Esophagus (tissue), 2 donors: Measurements from ENCODE around the gene BRICD5. TPM values are rescaled to one million over a fixed set of nuclear protein-coding genes. Genes with fewer than 3 reads are reported as not detected.
"Not testable (repeated sequence)": the region's sequence is repeated elsewhere in the genome, so short reads cannot be mapped to it uniquely, and the experiment has no call there.

ENCODE experiments used
- H3K27ac ChIP-seq, 2 donors: one replicate each; pipeline ENCODE4 v1.5.1; 2013; ENCODE audit warnings: low read depth in 2 of 2, mild to moderate bottlenecking in 2 of 2, inconsistent platforms in 1 of 2, low read length in 1 of 2, moderate library complexity in 1 of 2
- H3K27me3 ChIP-seq, 2 donors: one replicate each; pipeline ENCODE4 v1.6.1; 2013; ENCODE audit warnings: low read length in 2 of 2, control low read depth in 1 of 2, mild to moderate bottlenecking in 1 of 2; ENCODE audit not compliant: insufficient read depth in 2 of 2, control insufficient read depth in 1 of 2
- H3K36me3 ChIP-seq, 2 donors: one replicate each; pipeline ENCODE4 v1.6.1; 2013; ENCODE audit warnings: low read length in 1 of 2; ENCODE audit not compliant: control insufficient read depth in 2 of 2, insufficient read depth in 2 of 2
- H3K4me1 ChIP-seq, 2 donors: one replicate each; pipeline ENCODE4 v1.6.1; 2013; ENCODE audit warnings: low read length in 1 of 2; ENCODE audit not compliant: control insufficient read depth in 2 of 2, insufficient read depth in 2 of 2
- H3K4me3 ChIP-seq, 2 donors: one replicate each; pipeline ENCODE4 v1.5.1; 2013; ENCODE audit warnings: low read length in 2 of 2, mild to moderate bottlenecking in 2 of 2, low read depth in 1 of 2, moderate library complexity in 1 of 2
- H3K9me3 ChIP-seq, 2 donors: one replicate each; pipeline ENCODE4 v1.6.1; 2013; ENCODE audit warnings: mild to moderate bottlenecking in 2 of 2, low read depth in 1 of 2, low read length in 1 of 2, moderate library complexity in 1 of 2; ENCODE audit not compliant: control insufficient read depth in 2 of 2, insufficient read depth in 1 of 2
- WGBS, 2 donors: extraction: QIAGEN DNeasy Blood & Tissue Kit; methylation state at CpG; one replicate each; pipeline ENCODE4 v1.1.7; 2013; 5-methylcytosine and 5-hydroxymethylcytosine counted together
- polyA plus RNA-seq, 2 donors: library from polyadenylated mRNA; stranded (reverse); fragments of 200-250 nt; gene quantifications; one replicate each; pipeline ENCODE4 v1.2.3, GENCODE V29; 2013
- donor health status: healthy with polysubstance abuse.
- donor health status: Bipolar disorder and iron deficiency.

BRICD5 gene
- 1 to 10 TPM; 3.6 to 4.6 TPM for polyA plus RNA-seq

DNA sequence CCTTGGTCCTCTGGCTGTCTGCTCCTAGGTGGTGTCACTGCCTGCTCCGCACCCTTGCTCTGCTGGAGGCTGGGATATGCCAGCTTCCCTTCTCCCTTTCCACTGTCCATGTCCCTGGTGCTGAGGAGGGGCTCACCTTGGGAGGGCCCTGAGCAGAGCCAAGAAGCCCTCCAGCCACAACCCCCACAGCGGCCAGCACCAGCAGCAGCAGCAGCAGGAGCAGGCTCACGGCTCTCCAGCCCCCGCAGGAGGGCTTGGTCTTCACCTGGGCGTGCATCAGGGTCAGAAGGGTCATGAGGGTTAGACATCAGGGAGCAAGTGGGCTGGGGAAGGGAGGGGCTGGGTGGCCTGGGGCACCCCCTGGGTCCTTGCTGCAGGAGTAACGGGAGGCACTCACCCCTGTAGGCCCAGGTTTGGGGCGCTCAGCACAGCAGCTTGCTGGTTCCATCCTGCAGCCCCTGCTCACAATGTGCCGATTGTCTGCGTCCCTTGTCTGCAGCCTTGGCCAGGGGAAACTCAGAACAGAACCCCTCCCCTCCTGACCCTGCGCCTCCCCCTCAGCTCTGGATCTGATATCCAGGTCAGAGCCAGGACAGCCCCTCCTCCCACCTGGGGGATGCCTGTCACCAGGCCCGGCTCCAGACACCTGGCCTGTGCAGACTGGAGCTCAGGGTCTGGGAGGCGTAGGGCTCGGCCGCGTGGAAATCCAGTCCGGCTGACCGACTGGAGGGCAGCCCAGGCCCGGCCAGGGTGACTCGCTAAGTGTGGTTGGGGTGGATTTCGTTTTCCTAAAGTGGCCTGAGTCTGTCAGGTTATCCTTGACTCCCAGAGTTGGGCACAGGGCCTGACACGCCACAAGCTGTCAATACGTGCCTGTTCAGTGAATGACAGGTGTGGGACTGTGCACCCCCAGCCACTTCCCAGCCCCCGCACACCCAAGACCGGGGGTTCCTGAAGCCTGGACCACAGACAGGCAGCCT lies at the start of gene BRICD5:
Gene BRICD5 (minus strand): TSS at position 478 of the 980 bp plus-strand sequence. CDS start 30 bp downstream, at position 448.
- Histone ChIP-seq H3K36me3 (peaks cover 0 to 27% of the 10 kb centered on the region in 2 donors), H3K27ac (no peak within 1 kb of the TSS), H3K4me1 (peaks cover 7 to 27% of the 10 kb centered on the region in 2 donors)

GRCh38 chr16:2260250-2260649 lies 49.6 kb upstream of the BRICD5 start:
- peaks cover 16 to 40% of the 10 kb centered on the region in 2 donors for H3K36me3 ChIP-seq
- H3K27me3 ChIP-seq: no peaks in the 10 kb centered on the region
- H3K4me3 ChIP-seq: no peak overlapping the region
- no peak overlapping the region for H3K27ac ChIP-seq
- H3K4me1 ChIP-seq: no peaks in the 10 kb centered on the region
- WGBS, 2 donors: 91 to 95% methylated on average over 8 of the region's 8 CpGs
- no peaks in the 10 kb centered on the region for H3K9me3 ChIP-seq

More for the DNA sequence above, at the start of gene BRICD5:
- WGBS, 2 donors: 76 to 78% methylated on average over 22 to 24 of the region's 24 CpGs
- Histone ChIP-seq H3K27me3 (no peaks in the 10 kb centered on the region), H3K4me3 (no peak within 1 kb of the TSS), H3K9me3 (no peaks in the 10 kb centered on the region)

DNA sequence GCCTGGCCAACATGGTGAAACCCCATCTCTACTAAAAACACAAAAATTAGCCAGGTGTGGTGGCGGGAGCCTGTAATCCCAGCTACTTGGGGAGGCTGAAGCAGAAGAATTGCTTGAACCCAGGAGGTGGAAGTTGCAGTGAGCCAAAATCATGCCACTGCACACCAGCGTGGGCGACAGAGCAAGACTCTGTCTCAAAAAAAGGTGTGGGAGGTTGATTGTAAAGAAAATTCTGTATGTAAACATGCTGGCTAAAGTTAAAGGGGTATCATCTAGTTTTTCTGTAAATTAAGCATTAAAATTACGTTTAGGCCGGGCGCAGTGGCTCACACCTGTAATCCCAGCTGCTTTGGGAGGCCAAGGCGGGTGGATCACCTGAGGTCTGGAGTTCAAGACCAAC lies 47.9 kb upstream of the BRICD5 start:
- H3K36me3 ChIP-seq: peaks cover 21 to 42% of the 10 kb centered on the region in 2 donors
- WGBS, 2 donors: 93% methylated on average over 7 of the region's 7 CpGs
- H3K27me3 ChIP-seq: not testable (repeated sequence)

DNA sequence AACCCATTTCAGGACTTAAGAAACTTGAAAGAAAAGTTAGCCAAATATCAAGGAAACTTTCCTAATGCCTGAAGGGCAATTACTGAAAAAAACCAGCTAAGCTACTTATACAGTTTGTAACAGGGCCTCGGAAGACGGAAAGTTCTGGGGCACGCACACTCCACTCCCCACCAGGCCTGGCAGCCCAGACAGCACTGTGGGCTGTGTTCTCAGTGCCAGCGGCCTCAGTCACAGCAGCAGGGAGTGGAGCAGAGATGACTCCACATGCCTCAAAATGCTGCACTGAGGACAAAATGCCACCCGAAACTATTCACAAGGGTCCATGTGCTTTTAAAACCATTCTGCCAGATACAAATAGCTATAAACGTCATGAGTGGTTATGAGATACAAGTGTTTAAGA lies 47.1 kb upstream of the BRICD5 start:
- WGBS, 2 donors: 87 to 90% methylated on average over 6 of the region's 6 CpGs
- no peaks in the 10 kb centered on the region for H3K27me3 ChIP-seq
- H3K36me3 ChIP-seq: peaks cover 21 to 40% of the 10 kb centered on the region in 2 donors
- H3K27ac ChIP-seq: no peak overlapping the region
- no peaks in the 10 kb centered on the region for H3K9me3 ChIP-seq
- no peaks in the 10 kb centered on the region for H3K4me1 ChIP-seq
- no peak overlapping the region for H3K4me3 ChIP-seq

More for the DNA sequence above, 47.9 kb upstream of the BRICD5 start:
- not testable (repeated sequence) for H3K27ac ChIP-seq, H3K9me3 ChIP-seq, H3K4me1 ChIP-seq, H3K4me3 ChIP-seq

DNA sequence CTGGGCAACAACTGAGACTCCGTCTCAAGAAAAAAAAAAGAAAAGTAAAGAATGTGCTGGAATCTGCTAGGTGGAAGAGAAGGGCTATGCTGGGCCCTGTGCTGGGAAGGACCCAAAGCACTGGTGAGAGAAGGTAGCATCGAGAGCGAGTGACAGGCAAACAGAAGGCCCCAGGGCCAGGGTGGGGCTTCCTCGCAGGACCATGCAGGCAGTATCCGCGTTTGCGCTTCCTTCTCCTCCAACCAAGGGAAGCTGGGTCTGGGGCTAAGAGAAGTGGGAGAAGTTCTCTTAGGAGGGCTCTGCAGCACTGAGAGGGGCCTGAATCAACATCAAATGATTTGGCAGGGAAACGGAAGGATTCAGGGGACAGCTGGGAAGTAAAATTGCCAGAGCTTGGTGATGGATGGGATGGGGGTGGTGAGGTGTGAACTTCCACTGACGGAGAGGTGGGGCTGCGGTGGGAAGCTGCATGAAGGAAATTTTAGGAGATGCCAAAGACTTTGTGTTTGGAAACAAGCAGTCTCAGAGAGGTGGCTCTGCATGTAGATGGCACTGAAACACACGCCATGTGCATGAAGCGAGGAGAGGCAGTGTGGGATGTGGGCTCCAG lies 46.0 kb upstream of the BRICD5 start:
- Histone ChIP-seq H3K4me1 (peaks cover 0 to 5% of the 10 kb centered on the region in 2 donors), H3K27ac (no peak overlapping the region), H3K9me3 (no peaks in the 10 kb centered on the region), H3K4me3 (no peak overlapping the region), H3K36me3 (peaks cover 16 to 31% of the 10 kb centered on the region in 2 donors), H3K27me3 (no peaks in the 10 kb centered on the region)
- 85 to 92% methylated on average over 12 of the region's 12 CpGs for WGBS, 2 donors

DNA sequence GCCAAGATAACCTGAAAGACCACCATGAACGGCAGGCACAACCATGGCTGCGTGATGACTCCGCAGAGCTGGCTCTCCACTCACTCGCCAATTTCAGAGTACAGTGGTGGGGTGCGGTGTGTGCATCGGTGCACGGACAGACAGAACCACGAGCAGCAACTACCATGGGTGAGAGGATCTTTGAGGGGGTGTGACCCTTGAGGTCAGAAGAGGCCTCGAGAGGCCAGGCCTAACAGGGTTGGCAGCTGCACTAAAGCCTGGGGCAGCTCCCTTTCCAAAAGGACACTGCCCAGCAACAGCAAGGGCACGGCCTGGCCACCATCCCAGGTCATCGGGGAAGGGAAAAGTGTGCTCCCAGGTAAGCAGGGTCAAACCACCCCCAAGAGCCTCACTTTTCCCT lies 42.6 kb upstream of the BRICD5 start:
- H3K27me3 ChIP-seq: no peaks in the 10 kb centered on the region
- WGBS, 2 donors: 78 to 82% methylated on average over 11 of the region's 11 CpGs
- H3K27ac ChIP-seq: no peak overlapping the region
- H3K4me1 ChIP-seq: peaks cover 0 to 7% of the 10 kb centered on the region in 2 donors
- no peaks in the 10 kb centered on the region for H3K9me3 ChIP-seq
- peaks cover 12 to 28% of the 10 kb centered on the region in 2 donors for H3K36me3 ChIP-seq
- no peak overlapping the region for H3K4me3 ChIP-seq

GRCh38 chr16:2252806-2253148 lies 42.1 kb upstream of the BRICD5 start:
- Histone ChIP-seq H3K36me3 (peaks cover 12 to 26% of the 10 kb centered on the region in 2 donors), H3K4me1 (peaks cover 0 to 7% of the 10 kb centered on the region in 2 donors), H3K27ac (no peak overlapping the region), H3K9me3 (no peaks in the 10 kb centered on the region), H3K4me3 (no peak overlapping the region), H3K27me3 (no peaks in the 10 kb centered on the region)
- WGBS, 2 donors: 91 to 92% methylated on average over 7 of the region's 7 CpGs

DNA sequence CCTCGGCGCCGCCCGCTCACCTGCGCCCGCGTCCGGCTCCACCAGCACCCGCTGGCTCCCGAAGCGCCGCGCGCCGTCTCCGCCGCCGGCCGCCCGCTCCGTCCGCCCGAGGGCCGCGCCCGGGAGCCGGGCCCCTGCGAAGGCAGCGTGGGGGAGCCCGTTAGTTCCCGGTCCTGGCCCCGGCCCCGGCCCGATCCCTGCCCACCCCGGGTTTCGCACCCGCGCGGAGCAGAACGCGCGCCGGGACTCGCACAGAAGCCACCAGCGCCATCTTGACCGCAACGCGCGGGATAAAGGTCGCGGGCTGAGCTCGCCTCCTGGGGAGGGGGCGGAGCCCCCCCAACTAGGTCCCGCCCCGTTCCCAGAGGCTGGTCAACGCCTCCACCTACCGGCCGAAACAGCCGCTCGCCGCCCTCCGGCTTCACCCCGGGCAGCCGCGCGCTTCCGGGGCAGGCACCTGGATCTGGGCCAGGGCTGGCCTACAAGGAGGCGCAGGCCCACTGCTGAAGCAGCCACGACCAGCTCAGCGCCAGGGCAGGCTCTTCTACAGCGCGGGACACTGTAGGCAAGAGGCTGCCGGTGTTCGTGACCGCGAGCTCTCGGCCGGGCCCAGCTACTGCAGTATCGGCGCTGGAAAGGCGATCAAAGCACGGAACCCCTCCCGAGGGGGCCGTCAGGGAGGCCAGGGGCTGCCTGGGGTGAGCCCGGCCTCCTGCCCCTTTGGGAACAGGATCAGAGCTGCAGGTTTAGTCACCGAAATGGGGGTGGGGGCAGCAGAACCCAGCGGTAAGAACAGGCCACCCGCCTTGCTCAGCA lies 40.8 kb upstream of the BRICD5 start, which contains the start of gene ECI1:
Gene ECI1 (minus strand): TSS at position 292 of the 816 bp plus-strand sequence. CDS start 21 bp downstream, at position 271.
- H3K27ac ChIP-seq: peak within 1 kb of the TSS; percentile 91 to 99
- H3K9me3 ChIP-seq: no peaks in the 10 kb centered on the region
- H3K27me3 ChIP-seq: no peaks in the 10 kb centered on the region
- peaks cover 9 to 22% of the 10 kb centered on the region in 2 donors for H3K36me3 ChIP-seq
- 1 to 2% methylated on average over 78 to 88 of the region's 88 CpGs for WGBS, 2 donors
- H3K4me3 ChIP-seq: peak within 1 kb of the TSS; percentile 59 to 80
- peaks cover 0 to 7% of the 10 kb centered on the region in 2 donors for H3K4me1 ChIP-seq
